Calu3 (cell line): ENCODE data around the gene FEZF2. TPM values are rescaled to one million over a fixed set of nuclear protein-coding genes. Genes with fewer than 3 reads are reported as not detected.

Experiments
- BruUV-seq: library from RNA; stranded (reverse); fragments of 400-500 nt; replicated peaks from 2 replicates; lab custom pipeline; 2021; lab: Mats Ljungman, UMichigan
- CTCF ChIA-PET: fragments of 300-600 bp; sonication (Branson Sonifier 250); formaldehyde crosslinking; loops from one replicate; lab custom pipeline; 2022; ENCODE audit warnings: antibody characterized with exemption; lab: Charles Lee
- DNase-seq: peaks from one replicate; pipeline ENCODE4 v3.0.0; 2022
- H3K27ac Mint-ChIP-seq: one replicate; pipeline ENCODE4 v1.8.0; 2022; ENCODE audit warnings: mixed read lengths; ENCODE audit not compliant: unreplicated experiment
- H3K27me3 Mint-ChIP-seq: one replicate; pipeline ENCODE4 v1.8.0; 2022; ENCODE audit warnings: mixed read lengths; ENCODE audit not compliant: unreplicated experiment
- H3K36me3 Mint-ChIP-seq: one replicate; pipeline ENCODE4 v1.8.0; 2022; ENCODE audit warnings: mild to moderate bottlenecking, moderate library complexity, mixed read lengths; ENCODE audit not compliant: insufficient read depth, unreplicated experiment
- H3K4me1 Mint-ChIP-seq: one replicate; pipeline ENCODE4 v1.8.0; 2022; ENCODE audit warnings: mild to moderate bottlenecking, low read depth, mixed read lengths; ENCODE audit not compliant: unreplicated experiment
- H3K4me3 Mint-ChIP-seq: one replicate; pipeline ENCODE4 v1.8.0; 2022; ENCODE audit warnings: mild to moderate bottlenecking, low read depth, moderate library complexity, mixed read lengths; ENCODE audit not compliant: unreplicated experiment
- H3K9me3 Mint-ChIP-seq: one replicate; pipeline ENCODE4 v1.8.0; 2022; ENCODE audit warnings: low read depth, mixed read lengths; ENCODE audit not compliant: unreplicated experiment
- intact Hi-C: fragments of 100-400 bp; cut with micrococcal nuclease; formaldehyde crosslinking; loops from one replicate; pipeline ENCODE4 v1.10.0; 2022; ENCODE audit not compliant: unreplicated experiment
- total RNA-seq: library from RNA; stranded (reverse); gene quantifications from 2 replicates; pipeline ENCODE4 v1.2.3, GENCODE V29; 2022
- TF ChIP-seq, protein P1 (sequence below): fragments of 200-600 bp; IDR thresholded peaks from one replicate; pipeline ENCODE4 v1.8.0; 2022; ENCODE audit warnings: antibody characterized with exemption; ENCODE audit not compliant: unreplicated experiment

Gene FEZF2
- total RNA-seq, 1 experiment from 2014 or later, result not detected

DNA sequence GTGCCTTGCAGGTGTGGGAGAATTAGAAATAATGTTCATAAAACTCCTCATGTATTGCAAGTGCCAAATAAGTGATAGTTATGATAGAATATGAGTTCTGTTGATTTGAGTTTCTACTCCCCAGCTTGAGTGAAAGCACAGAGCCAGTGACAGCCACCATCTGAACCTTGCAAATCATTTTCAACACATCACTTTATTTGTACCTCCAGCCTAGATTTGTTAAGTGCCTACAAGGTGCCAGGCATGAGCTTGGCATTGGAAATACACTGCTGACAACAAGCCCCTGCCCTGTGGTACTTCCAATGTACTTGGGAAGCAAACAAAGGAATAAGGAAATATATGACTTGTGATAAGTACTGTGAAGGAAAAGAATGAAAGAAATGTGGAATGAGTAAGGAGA lies 17.0 kb downstream of the FEZF2 start:
- Mint-ChIP-seq H3K4me3 (no peak overlapping the region), H3K27me3 (no peaks in the 10 kb centered on the region), H3K36me3 (no peaks in the 10 kb centered on the region), H3K27ac (no peak overlapping the region), H3K4me1 (no peaks in the 10 kb centered on the region), H3K9me3 (peaks cover under 1% of the 10 kb centered on the region)
- CTCF ChIA-PET, result interaction anchor here (0.5 kb wide), 1 partner anchor 49 kb away, joined by 3 read pairs; no protein-coding TSS in a partner anchor
- TF ChIP-seq, protein P1, sequence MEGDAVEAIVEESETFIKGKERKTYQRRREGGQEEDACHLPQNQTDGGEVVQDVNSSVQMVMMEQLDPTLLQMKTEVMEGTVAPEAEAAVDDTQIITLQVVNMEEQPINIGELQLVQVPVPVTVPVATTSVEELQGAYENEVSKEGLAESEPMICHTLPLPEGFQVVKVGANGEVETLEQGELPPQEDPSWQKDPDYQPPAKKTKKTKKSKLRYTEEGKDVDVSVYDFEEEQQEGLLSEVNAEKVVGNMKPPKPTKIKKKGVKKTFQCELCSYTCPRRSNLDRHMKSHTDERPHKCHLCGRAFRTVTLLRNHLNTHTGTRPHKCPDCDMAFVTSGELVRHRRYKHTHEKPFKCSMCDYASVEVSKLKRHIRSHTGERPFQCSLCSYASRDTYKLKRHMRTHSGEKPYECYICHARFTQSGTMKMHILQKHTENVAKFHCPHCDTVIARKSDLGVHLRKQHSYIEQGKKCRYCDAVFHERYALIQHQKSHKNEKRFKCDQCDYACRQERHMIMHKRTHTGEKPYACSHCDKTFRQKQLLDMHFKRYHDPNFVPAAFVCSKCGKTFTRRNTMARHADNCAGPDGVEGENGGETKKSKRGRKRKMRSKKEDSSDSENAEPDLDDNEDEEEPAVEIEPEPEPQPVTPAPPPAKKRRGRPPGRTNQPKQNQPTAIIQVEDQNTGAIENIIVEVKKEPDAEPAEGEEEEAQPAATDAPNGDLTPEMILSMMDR, result no peak
- no peak for DNase-seq
- no TSS peak for BruUV-seq
- intact Hi-C loops, result no loop called here

GRCh38 chr3:62355703-62356102 lies 17.6 kb downstream of the FEZF2 start:
- Mint-ChIP-seq H3K36me3 (no peaks in the 10 kb centered on the region), H3K27me3 (no peaks in the 10 kb centered on the region), H3K27ac (no peak overlapping the region), H3K4me1 (no peaks in the 10 kb centered on the region), H3K4me3 (no peak overlapping the region), H3K9me3 (no peaks in the 10 kb centered on the region)
- TF ChIP-seq, protein P1, result no peak
- no TSS peak for BruUV-seq
- CTCF ChIA-PET, result interaction anchor here (0.5 kb wide), 1 partner anchor 49 kb away, joined by 3 read pairs; no protein-coding TSS in a partner anchor
- intact Hi-C loops, result no loop called here
- DNase-seq, result no peak

- Mint-ChIP-seq H3K27me3 (peaks cover 10% of the 10 kb centered on the region), H3K4me3 (no peak overlapping the region), H3K4me1 (no peaks in the 10 kb centered on the region), H3K27ac (no peak overlapping the region), H3K9me3 (peaks cover 5% of the 10 kb centered on the region), H3K36me3 (no peaks in the 10 kb centered on the region)
- DNase-seq, result no peak
- BruUV-seq, result no TSS peak
- TF ChIP-seq, protein P1, result no peak
- intact Hi-C loops, result no loop called here
- CTCF ChIA-PET, result no interaction called here
Observed at GRCh38 chr3:62343755-62344154, 29.6 kb downstream of the FEZF2 start.

GRCh38 chr3:62335196-62335595 lies 38.2 kb downstream of the FEZF2 start:
- Mint-ChIP-seq H3K9me3 (no peaks in the 10 kb centered on the region), H3K36me3 (no peaks in the 10 kb centered on the region), H3K27me3 (no peaks in the 10 kb centered on the region), H3K4me1 (no peaks in the 10 kb centered on the region), H3K27ac (no peak overlapping the region), H3K4me3 (no peak overlapping the region)
- no TSS peak for BruUV-seq
- TF ChIP-seq, protein P1, result no peak
- DNase-seq, result no peak
- intact Hi-C loops, result no loop called here
- CTCF ChIA-PET, result interaction anchor here (0.6 kb wide), 1 partner anchor 225 kb away, joined by 4 read pairs; no protein-coding TSS in a partner anchor
